ENCODE data around the gene SERPINB11. TPM values are rescaled to one million over a fixed set of nuclear protein-coding genes. Genes with fewer than 3 reads are reported as not detected.

SERPINB11 gene
- total RNA-seq, 1 experiment from 2014 or later: not detected

DNA sequence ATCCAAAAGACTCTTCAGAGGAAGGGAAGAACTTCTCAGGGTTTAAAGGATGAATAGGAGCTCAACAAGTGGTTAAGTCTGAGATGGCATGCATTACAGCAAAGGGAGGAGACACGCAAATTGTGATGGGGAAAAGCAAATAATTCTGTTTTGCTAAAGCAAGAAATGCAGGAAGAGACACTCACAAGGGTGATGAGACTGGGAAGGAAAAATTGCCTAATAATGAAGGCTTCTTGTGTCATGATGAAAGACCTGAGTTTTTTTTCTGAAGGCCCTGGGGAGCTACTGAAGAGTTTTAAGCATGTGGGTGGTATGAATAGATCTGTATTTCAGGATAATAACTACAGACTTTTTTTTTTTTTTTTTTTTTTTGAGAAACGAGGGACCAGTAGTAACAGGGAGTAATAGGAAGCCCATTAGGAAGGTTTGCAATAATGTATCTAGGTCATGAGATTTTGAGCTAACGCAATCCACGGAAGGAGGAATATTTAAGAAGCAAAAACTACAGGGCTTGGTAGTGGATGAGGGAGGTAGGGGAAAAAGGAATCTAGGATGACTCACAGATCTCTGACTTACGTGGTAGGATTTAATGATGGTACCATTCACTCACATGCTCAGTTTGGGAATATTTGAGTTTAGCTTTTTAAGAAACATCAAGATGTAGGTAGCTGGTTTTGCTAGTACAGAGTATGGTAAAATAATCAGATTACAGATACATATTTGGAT, 25.1 kb upstream of the SERPINB11 start (continued):
- TF ChIP-seq, protein P1, sequence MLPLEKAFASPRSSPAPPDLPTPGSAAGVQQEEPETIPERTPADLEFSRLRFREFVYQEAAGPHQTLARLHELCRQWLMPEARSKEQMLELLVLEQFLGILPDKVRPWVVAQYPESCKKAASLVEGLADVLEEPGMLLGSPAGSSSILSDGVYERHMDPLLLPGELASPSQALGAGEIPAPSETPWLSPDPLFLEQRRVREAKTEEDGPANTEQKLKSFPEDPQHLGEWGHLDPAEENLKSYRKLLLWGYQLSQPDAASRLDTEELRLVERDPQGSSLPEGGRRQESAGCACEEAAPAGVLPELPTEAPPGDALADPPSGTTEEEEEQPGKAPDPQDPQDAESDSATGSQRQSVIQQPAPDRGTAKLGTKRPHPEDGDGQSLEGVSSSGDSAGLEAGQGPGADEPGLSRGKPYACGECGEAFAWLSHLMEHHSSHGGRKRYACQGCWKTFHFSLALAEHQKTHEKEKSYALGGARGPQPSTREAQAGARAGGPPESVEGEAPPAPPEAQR (CRISPR knock-in tag; IDR thresholded peaks at IDR 0.05): no peak
- no peak for TF ChIP-seq FOXP4 (CRISPR knock-in tag; IDR thresholded peaks at IDR 0.05)

GRCh38 chr18:63679820-63680606, 22.7 kb upstream of the SERPINB11 start:
- Mint-ChIP-seq H3K27ac (no peak overlapping the region), H3K9me3 (no peaks in the 10 kb centered on the region), H3K27me3 (ENCODE audit: low read depth) (no peaks in the 10 kb centered on the region; the same call in 1 of the 2 replicates), H3K4me3 (no peak overlapping the region), H3K36me3 (no peaks in the 10 kb centered on the region), H3K4me1 (peaks cover 22% of the 10 kb centered on the region)
- TF ChIP-seq ATF1 (CRISPR knock-in tag; IDR thresholded peaks at IDR 0.05) (no peak), SMAD4 (CRISPR knock-in tag; IDR thresholded peaks at IDR 0.05) (no peak), ESRRA (CRISPR knock-in tag; IDR thresholded peaks at IDR 0.05; ENCODE audit: borderline replicate concordance) (no peak), KAT7 (CRISPR knock-in tag; IDR thresholded peaks at IDR 0.05; ENCODE audit: borderline replicate concordance) (no peak), GTF2I (CRISPR knock-in tag; conservative IDR thresholded peaks at IDR 0.05) (no peak), MAX (CRISPR knock-in tag; IDR thresholded peaks at IDR 0.05) (no peak), NFE2L1 (CRISPR knock-in tag; IDR thresholded peaks at IDR 0.05) (no peak), MYBL2 (CRISPR knock-in tag; IDR thresholded peaks at IDR 0.05) (no peak), ARID4B (CRISPR knock-in tag; IDR thresholded peaks at IDR 0.05; ENCODE audit: borderline replicate concordance) (no peak)
- TF ChIP-seq, protein P2, sequence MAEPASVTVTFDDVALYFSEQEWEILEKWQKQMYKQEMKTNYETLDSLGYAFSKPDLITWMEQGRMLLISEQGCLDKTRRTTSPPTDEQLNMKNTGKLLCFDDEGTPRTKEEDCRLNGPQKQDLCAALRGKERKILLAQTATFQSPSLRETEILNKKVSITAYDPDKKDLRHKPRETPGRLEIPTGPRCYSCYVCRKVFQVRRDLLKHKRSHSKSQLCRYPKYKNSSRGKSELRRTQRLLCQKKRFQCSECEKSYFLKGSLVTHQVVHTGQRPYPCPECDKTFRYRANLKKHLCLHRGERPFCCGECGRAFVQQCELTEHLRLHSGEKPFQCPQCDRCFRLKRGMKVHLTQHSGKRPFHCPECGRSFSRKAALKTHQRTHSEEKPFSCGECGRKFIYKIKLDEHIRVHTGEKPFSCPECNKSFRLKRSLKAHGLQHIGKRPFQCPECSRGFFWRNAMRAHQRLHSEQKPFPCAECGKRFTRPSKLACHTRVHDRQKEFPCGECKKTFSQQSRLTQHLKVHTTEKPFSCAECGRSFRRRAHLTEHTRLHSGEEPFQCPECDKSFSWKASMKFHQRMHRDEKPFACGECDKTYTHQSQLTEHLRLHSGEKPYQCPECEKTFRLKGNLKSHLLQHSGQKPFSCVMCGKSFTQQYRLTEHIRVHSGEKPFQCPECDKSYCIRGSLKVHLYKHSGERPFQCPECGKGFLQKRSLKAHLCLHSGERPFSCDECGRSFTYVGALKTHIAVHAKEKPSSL (CRISPR knock-in tag; conservative IDR thresholded peaks at IDR 0.05): no peak
- TF ChIP-seq, protein P3, sequence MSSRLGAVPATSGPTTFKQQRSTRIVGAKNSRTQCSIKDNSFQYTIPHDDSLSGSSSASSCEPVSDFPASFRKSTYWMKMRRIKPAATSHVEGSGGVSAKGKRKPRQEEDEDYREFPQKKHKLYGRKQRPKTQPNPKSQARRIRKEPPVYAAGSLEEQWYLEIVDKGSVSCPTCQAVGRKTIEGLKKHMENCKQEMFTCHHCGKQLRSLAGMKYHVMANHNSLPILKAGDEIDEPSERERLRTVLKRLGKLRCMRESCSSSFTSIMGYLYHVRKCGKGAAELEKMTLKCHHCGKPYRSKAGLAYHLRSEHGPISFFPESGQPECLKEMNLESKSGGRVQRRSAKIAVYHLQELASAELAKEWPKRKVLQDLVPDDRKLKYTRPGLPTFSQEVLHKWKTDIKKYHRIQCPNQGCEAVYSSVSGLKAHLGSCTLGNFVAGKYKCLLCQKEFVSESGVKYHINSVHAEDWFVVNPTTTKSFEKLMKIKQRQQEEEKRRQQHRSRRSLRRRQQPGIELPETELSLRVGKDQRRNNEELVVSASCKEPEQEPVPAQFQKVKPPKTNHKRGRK (CRISPR knock-in tag; IDR thresholded peaks at IDR 0.05; ENCODE audit: borderline replicate concordance): no peak
- TF ChIP-seq, protein P4, sequence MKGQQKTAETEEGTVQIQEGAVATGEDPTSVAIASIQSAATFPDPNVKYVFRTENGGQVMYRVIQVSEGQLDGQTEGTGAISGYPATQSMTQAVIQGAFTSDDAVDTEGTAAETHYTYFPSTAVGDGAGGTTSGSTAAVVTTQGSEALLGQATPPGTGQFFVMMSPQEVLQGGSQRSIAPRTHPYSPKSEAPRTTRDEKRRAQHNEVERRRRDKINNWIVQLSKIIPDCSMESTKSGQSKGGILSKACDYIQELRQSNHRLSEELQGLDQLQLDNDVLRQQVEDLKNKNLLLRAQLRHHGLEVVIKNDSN (CRISPR knock-in tag; IDR thresholded peaks at IDR 0.05): no peak
- TF ChIP-seq, protein P5, sequence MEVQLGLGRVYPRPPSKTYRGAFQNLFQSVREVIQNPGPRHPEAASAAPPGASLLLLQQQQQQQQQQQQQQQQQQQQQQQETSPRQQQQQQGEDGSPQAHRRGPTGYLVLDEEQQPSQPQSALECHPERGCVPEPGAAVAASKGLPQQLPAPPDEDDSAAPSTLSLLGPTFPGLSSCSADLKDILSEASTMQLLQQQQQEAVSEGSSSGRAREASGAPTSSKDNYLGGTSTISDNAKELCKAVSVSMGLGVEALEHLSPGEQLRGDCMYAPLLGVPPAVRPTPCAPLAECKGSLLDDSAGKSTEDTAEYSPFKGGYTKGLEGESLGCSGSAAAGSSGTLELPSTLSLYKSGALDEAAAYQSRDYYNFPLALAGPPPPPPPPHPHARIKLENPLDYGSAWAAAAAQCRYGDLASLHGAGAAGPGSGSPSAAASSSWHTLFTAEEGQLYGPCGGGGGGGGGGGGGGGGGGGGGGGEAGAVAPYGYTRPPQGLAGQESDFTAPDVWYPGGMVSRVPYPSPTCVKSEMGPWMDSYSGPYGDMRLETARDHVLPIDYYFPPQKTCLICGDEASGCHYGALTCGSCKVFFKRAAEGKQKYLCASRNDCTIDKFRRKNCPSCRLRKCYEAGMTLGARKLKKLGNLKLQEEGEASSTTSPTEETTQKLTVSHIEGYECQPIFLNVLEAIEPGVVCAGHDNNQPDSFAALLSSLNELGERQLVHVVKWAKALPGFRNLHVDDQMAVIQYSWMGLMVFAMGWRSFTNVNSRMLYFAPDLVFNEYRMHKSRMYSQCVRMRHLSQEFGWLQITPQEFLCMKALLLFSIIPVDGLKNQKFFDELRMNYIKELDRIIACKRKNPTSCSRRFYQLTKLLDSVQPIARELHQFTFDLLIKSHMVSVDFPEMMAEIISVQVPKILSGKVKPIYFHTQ (CRISPR knock-in tag; IDR thresholded peaks at IDR 0.05): no peak
- CTCF ChIA-PET: interaction anchor here (1.5 kb wide), 1 partner anchor 169 kb away, joined by 4 read pairs; no protein-coding TSS in a partner anchor
- DNase-seq (ENCODE audit: low spot score) (no peak), ATAC-seq (no peak)
- POLR2A ChIA-PET: no interaction called here

All from WTC11 (cell line).